HL-60 (cell line): Measurements from ENCODE around the gene ARHGEF17.

Experiments used
- CTCF ChIP-seq: IDR thresholded peaks from one replicate; pipeline ENCODE4 v1.5.1; 2011; ENCODE audit warnings: low read length, control low read depth, inconsistent platforms; ENCODE audit not compliant: insufficient read depth
- REST ChIP-seq: IDR thresholded peaks from 2 replicates; pipeline ENCODE4 v1.6.1; 2012; ENCODE audit warnings: low read depth; ENCODE audit not compliant: insufficient replicate concordance

- TF ChIP-seq REST, result no peak
- no peak for TF ChIP-seq CTCF
Observed at GRCh38 chr11:73331138-73331916, 23.3 kb downstream of the ARHGEF17 start.
